ENCODE measurements around the gene ADSL. TPM values are rescaled to one million over a fixed set of nuclear protein-coding genes. Genes with fewer than 3 reads are reported as not detected.

Gene ADSL
- total RNA-seq, 1 experiment from 2014 or later: 93.8 TPM

- Histone ChIP-seq H3F3A (ENCODE audit: low read length, unreplicated experiment) (no peaks in the 10 kb centered on the region), H3K9ac (ENCODE audit: low read length) (no peak overlapping the region), H2AFZ (ENCODE audit: low read length) (no peak overlapping the region), H3K4me3 (ENCODE audit: low read length) (no peak overlapping the region), H3K9me3 (ENCODE audit: low read length) (no peaks in the 10 kb centered on the region), H3K27me3 (ENCODE audit: low read length) (no peaks in the 10 kb centered on the region), H3K9me2 (replicated peaks; ENCODE audit: low read length) (no peaks in the 10 kb centered on the region), H3K79me2 (ENCODE audit: low read length) (no peaks in the 10 kb centered on the region), H3K27ac (ENCODE audit: low read length) (no peak overlapping the region), H3K36me3 (ENCODE audit: low read depth, low read length) (peaks cover 7% of the 10 kb centered on the region), H3K4me1 (ENCODE audit: insufficient read depth, low read length) (no peaks in the 10 kb centered on the region), H3K4me2 (ENCODE audit: low read length) (no peak overlapping the region), H4K20me1 (ENCODE audit: low read length) (no peaks in the 10 kb centered on the region)
- BruUV-seq (replicated peaks): no TSS peak
- ATAC-seq: no peak
- no peak for TF ChIP-seq EZH2 (IDR thresholded peaks at IDR 0.05; ENCODE audit: low read length, unreplicated experiment)
- TF ChIP-seq CTCF (conservative IDR thresholded peaks at IDR 0.05; ENCODE audit: low read depth, low read length): no peak
- no peak for TF ChIP-seq EZH2phosphoT487 (IDR thresholded peaks at IDR 0.05; ENCODE audit: borderline replicate concordance, low read length)
- CTCF ChIA-PET: no interaction called here
- DNase-seq: no peak
- POLR2A ChIA-PET (ENCODE audit: unreplicated experiment): no interaction called here
- intact Hi-C loops (cut with micrococcal nuclease): no loop called here
Observed at GRCh38 chr22:40308999-40309573, 37.2 kb upstream of the ADSL start.

- ATAC-seq (no peak), DNase-seq (no peak)
- no peak overlapping the region for H3K9ac ChIP-seq (ENCODE audit: low read length)
- no peaks in the 10 kb centered on the region for H3K9me3 ChIP-seq (ENCODE audit: low read length)
- H3K27me3 ChIP-seq (ENCODE audit: low read length): no peaks in the 10 kb centered on the region
- no peaks in the 10 kb centered on the region for H3K4me1 ChIP-seq (ENCODE audit: insufficient read depth, low read length)
- no peak overlapping the region for H2AFZ ChIP-seq (ENCODE audit: low read length)
- BruUV-seq (replicated peaks): no TSS peak
- no peaks in the 10 kb centered on the region for H3K79me2 ChIP-seq (ENCODE audit: low read length)
- H3K36me3 ChIP-seq (ENCODE audit: low read depth, low read length): peaks cover 12% of the 10 kb centered on the region
- no peak overlapping the region for H3K4me3 ChIP-seq (ENCODE audit: low read length)
- intact Hi-C loops (cut with micrococcal nuclease): no loop called here
- no peak overlapping the region for H3K4me2 ChIP-seq (ENCODE audit: low read length)
- no peaks in the 10 kb centered on the region for H3F3A ChIP-seq (ENCODE audit: low read length, unreplicated experiment)
- no peak overlapping the region for H3K27ac ChIP-seq (ENCODE audit: low read length)
- H4K20me1 ChIP-seq (ENCODE audit: low read length): no peaks in the 10 kb centered on the region
- ChIA-PET CTCF (no interaction called here), POLR2A (ENCODE audit: unreplicated experiment) (no interaction called here)
- H3K9me2 ChIP-seq (replicated peaks; ENCODE audit: low read length): no peaks in the 10 kb centered on the region
- TF ChIP-seq CTCF (conservative IDR thresholded peaks at IDR 0.05; ENCODE audit: low read depth, low read length): no peak
- no peak for TF ChIP-seq EZH2 (IDR thresholded peaks at IDR 0.05; ENCODE audit: low read length, unreplicated experiment)
- TF ChIP-seq EZH2phosphoT487 (IDR thresholded peaks at IDR 0.05; ENCODE audit: borderline replicate concordance, low read length): no peak
Observed at GRCh38 chr22:40309631-40310030, 36.7 kb upstream of the ADSL start.

GRCh38 chr22:40310081-40310767, 36.1 kb upstream of the ADSL start:
- Histone ChIP-seq H3K9me3 (ENCODE audit: low read length) (no peaks in the 10 kb centered on the region), H3K4me2 (ENCODE audit: low read length) (no peak overlapping the region), H3K79me2 (ENCODE audit: low read length) (no peaks in the 10 kb centered on the region), H4K20me1 (ENCODE audit: low read length) (no peaks in the 10 kb centered on the region), H3K9me2 (replicated peaks; ENCODE audit: low read length) (no peaks in the 10 kb centered on the region), H3K9ac (ENCODE audit: low read length) (no peak overlapping the region), H3K36me3 (ENCODE audit: low read depth, low read length) (peaks cover 13% of the 10 kb centered on the region), H3F3A (ENCODE audit: low read length, unreplicated experiment) (no peaks in the 10 kb centered on the region), H3K4me3 (ENCODE audit: low read length) (no peak overlapping the region), H2AFZ (ENCODE audit: low read length) (no peak overlapping the region), H3K27me3 (ENCODE audit: low read length) (no peaks in the 10 kb centered on the region), H3K27ac (ENCODE audit: low read length) (no peak overlapping the region), H3K4me1 (ENCODE audit: insufficient read depth, low read length) (no peaks in the 10 kb centered on the region)
- no peak for DNase-seq
- ChIA-PET CTCF (no interaction called here), POLR2A (ENCODE audit: unreplicated experiment) (no interaction called here)
- no TSS peak for BruUV-seq (replicated peaks)
- ATAC-seq: no peak
- no peak for TF ChIP-seq CTCF (conservative IDR thresholded peaks at IDR 0.05; ENCODE audit: low read depth, low read length)
- no peak for TF ChIP-seq EZH2phosphoT487 (IDR thresholded peaks at IDR 0.05; ENCODE audit: borderline replicate concordance, low read length)
- no peak for TF ChIP-seq EZH2 (IDR thresholded peaks at IDR 0.05; ENCODE audit: low read length, unreplicated experiment)
- intact Hi-C loops (cut with micrococcal nuclease): no loop called here
